ENCODE results near the gene TRMT1.

TRMT1 gene

GRCh38 chr19:13072188-13072908 is 44.2 kb downstream of the TRMT1 start:
- no peak for TF ChIP-seq CTCF (IDR thresholded peaks at IDR 0.05; ENCODE audit: low read depth, low read length, missing control alignments)

GRCh38 chr19:13071444-13072187 is 44.9 kb downstream of the TRMT1 start:
- DNase-seq (ENCODE audit: low read depth) = no peak
- TF ChIP-seq CTCF (IDR thresholded peaks at IDR 0.05; ENCODE audit: low read depth, low read length, missing control alignments) = no peak

More at GRCh38 chr19:13072188-13072908, 44.2 kb downstream of the TRMT1 start:
- no peak overlapping the region for H3K4me3 ChIP-seq (ENCODE audit: low read depth, low read length)
- no peak for DNase-seq (ENCODE audit: low read depth)

GRCh38 chr19:13070425-13071140 is 46.0 kb downstream of the TRMT1 start:
- no peak for DNase-seq (ENCODE audit: low read depth)
- TF ChIP-seq CTCF (IDR thresholded peaks at IDR 0.05; ENCODE audit: low read depth, low read length, missing control alignments) = no peak
- H3K4me3 ChIP-seq (ENCODE audit: low read depth, low read length) = no peak overlapping the region

More at GRCh38 chr19:13071444-13072187, 44.9 kb downstream of the TRMT1 start:
- no peak overlapping the region for H3K4me3 ChIP-seq (ENCODE audit: low read depth, low read length)

GRCh38 chr19:13069415-13070359 is 46.9 kb downstream of the TRMT1 start:
- no peak for DNase-seq (ENCODE audit: low read depth)
- no peak overlapping the region for H3K4me3 ChIP-seq (ENCODE audit: low read depth, low read length)
- TF ChIP-seq CTCF (IDR thresholded peaks at IDR 0.05; ENCODE audit: low read depth, low read length, missing control alignments) = no peak

- TF ChIP-seq CTCF (IDR thresholded peaks at IDR 0.05; ENCODE audit: low read depth, low read length, missing control alignments) = no peak
Observed at GRCh38 chr19:13068085-13068846, 48.3 kb downstream of the TRMT1 start.

More at GRCh38 chr19:13068085-13068846, 48.3 kb downstream of the TRMT1 start:
- H3K4me3 ChIP-seq (ENCODE audit: low read depth, low read length) = no peak overlapping the region
- DNase-seq (ENCODE audit: low read depth) = no peak

Data from GM12864 (cell line).